HG02852 (cell line): Measurements from ENCODE around the gene SCARF2.
"Not testable (repeated sequence)": the region's sequence is repeated elsewhere in the genome, so short reads cannot be mapped to it uniquely, and the experiment has no call there.

Experiments used
- ATAC-seq: cut with Tn5 transposase; IDR thresholded peaks from one replicate; pipeline ENCODE4 v1.9.1; 2021; ENCODE audit warnings: mild to moderate bottlenecking, moderate library complexity; ENCODE audit not compliant: unreplicated experiment

Gene SCARF2

GRCh38 chr22:20463324-20464095 is 25.9 kb upstream of the SCARF2 start:
- no peak for ATAC-seq

GRCh38 chr22:20459862-20460261 is 22.2 kb upstream of the SCARF2 start:
- no peak for ATAC-seq

GRCh38 chr22:20459152-20459542 is 21.5 kb upstream of the SCARF2 start:
- ATAC-seq, result no peak

- ATAC-seq, result no peak
These were observed 21.0 kb upstream of the SCARF2 start for GRCh38 chr22:20458530-20459151.

- ATAC-seq, result no peak
These were observed 20.0 kb upstream of the SCARF2 start for GRCh38 chr22:20457506-20458240.

- no peak for ATAC-seq
These were observed 19.1 kb upstream of the SCARF2 start for GRCh38 chr22:20456722-20457076.

GRCh38 chr22:20456064-20456721 is 18.6 kb upstream of the SCARF2 start:
- ATAC-seq, result no peak

GRCh38 chr22:20455709-20456063 is 18.1 kb upstream of the SCARF2 start:
- ATAC-seq, result no peak

GRCh38 chr22:20453222-20453621 is 15.6 kb upstream of the SCARF2 start:
- ATAC-seq, result no peak

GRCh38 chr22:20451920-20452319 is 14.3 kb upstream of the SCARF2 start:
- ATAC-seq, result no peak

GRCh38 chr22:20451129-20451778 is 13.6 kb upstream of the SCARF2 start:
- not testable (repeated sequence) for ATAC-seq

GRCh38 chr22:20450551-20450906 is 12.9 kb upstream of the SCARF2 start:
- no peak for ATAC-seq

GRCh38 chr22:20449819-20450550 is 12.4 kb upstream of the SCARF2 start:
- ATAC-seq, result no peak

- no peak for ATAC-seq
These were observed 11.0 kb upstream of the SCARF2 start for GRCh38 chr22:20448630-20449029.

GRCh38 chr22:20446383-20446970 is 8.9 kb upstream of the SCARF2 start:
- no peak for ATAC-seq

GRCh38 chr22:20444325-20444724 is 6.7 kb upstream of the SCARF2 start:
- no peak for ATAC-seq

- no peak for ATAC-seq
These were observed 5.1 kb upstream of the SCARF2 start for GRCh38 chr22:20442485-20443284.

GRCh38 chr22:20441631-20442484 is 4.2 kb upstream of the SCARF2 start:
- no peak for ATAC-seq
